ENCODE results near the gene CCDC159. TPM values are rescaled to one million over a fixed set of nuclear protein-coding genes. Genes with fewer than 3 reads are reported as not detected.
"Not testable (repeated sequence)": the region's sequence is repeated elsewhere in the genome, so short reads cannot be mapped to it uniquely, and the experiment has no call there.

CCDC159 gene
- total and polyA plus RNA-seq, 4 donors = 6.3 to 25.2 (median 16.5) TPM

- H3K27ac ChIP-seq (ENCODE audit: low read depth in 1 of 2, low read length in 2 of 2) = no peak overlapping the region
- no peaks in the 10 kb centered on the region for H3K36me3 ChIP-seq (ENCODE audit: control insufficient read depth in 4 of 4, insufficient read depth in 3 of 4, low read depth in 1 of 4, low read length in 3 of 4)
- no peaks in the 10 kb centered on the region for H3K4me1 ChIP-seq (ENCODE audit: control insufficient read depth in 4 of 4, insufficient read depth in 4 of 4, low read length in 3 of 4)
- no peak overlapping the region for H3K9ac ChIP-seq (ENCODE audit: low read depth in 1 of 2, low read length in 2 of 2)
- no peak overlapping the region for H3K4me3 ChIP-seq (ENCODE audit: low read depth in 1 of 3, low read length in 3 of 3)
- no peaks in the 10 kb centered on the region for H3K27me3 ChIP-seq (ENCODE audit: control insufficient read depth in 4 of 4, insufficient read depth in 4 of 4, low read length in 3 of 4)
- no peak for TF ChIP-seq FOXA2 (IDR thresholded peaks at IDR 0.05)
- TF ChIP-seq JUND (IDR thresholded peaks at IDR 0.05) = no peak
- TF ChIP-seq TAF1 (conservative IDR thresholded peaks at IDR 0.05) = no peak
- no peak for TF ChIP-seq FOXA1 (IDR thresholded peaks at IDR 0.05)
- TF ChIP-seq ATF3 (IDR thresholded peaks at IDR 0.05) = no peak
- no peak for TF ChIP-seq MAX (IDR thresholded peaks at IDR 0.05)
- no peak for TF ChIP-seq GABPA (IDR thresholded peaks at IDR 0.05 in 1 of 2, conservative IDR thresholded peaks at IDR 0.05 in 1 of 2)
- no peak for TF ChIP-seq NR2F2 (IDR thresholded peaks at IDR 0.05)
- no peak for TF ChIP-seq EGR1 (IDR thresholded peaks at IDR 0.05; ENCODE audit: low read depth in 2 of 2)
- no peak for TF ChIP-seq REST (IDR thresholded peaks at IDR 0.05)
- no peak for TF ChIP-seq RAD21 (IDR thresholded peaks at IDR 0.05)
- no peak for TF ChIP-seq HNF4G (IDR thresholded peaks at IDR 0.05)
- no peaks in the 10 kb centered on the region for H3K9me3 ChIP-seq (ENCODE audit: control insufficient read depth in 4 of 4, low read length in 3 of 4)
- no peak for DNase-seq (ENCODE audit: low spot score)
- 88% methylated on average over 9 of the region's 9 CpGs for WGBS
Measured at GRCh38 chr19:11306337-11306736, 40.0 kb upstream of the CCDC159 start.

GRCh38 chr19:11320278-11320995, 25.9 kb upstream of the CCDC159 start:
- H3K9me3 ChIP-seq (ENCODE audit: control insufficient read depth in 4 of 4, low read length in 3 of 4); H3K9ac ChIP-seq (ENCODE audit: low read depth in 1 of 2, low read length in 2 of 2); H3K27me3 ChIP-seq (ENCODE audit: control insufficient read depth in 4 of 4, insufficient read depth in 4 of 4, low read length in 3 of 4); H3K27ac ChIP-seq (ENCODE audit: low read depth in 1 of 2, low read length in 2 of 2); H3K36me3 ChIP-seq (ENCODE audit: control insufficient read depth in 4 of 4, insufficient read depth in 3 of 4, low read depth in 1 of 4, low read length in 3 of 4); DNase-seq (ENCODE audit: low spot score); H3K4me3 ChIP-seq (ENCODE audit: low read depth in 1 of 3, low read length in 3 of 3): not testable (repeated sequence)
- H3K4me1 ChIP-seq (ENCODE audit: control insufficient read depth in 4 of 4, insufficient read depth in 4 of 4, low read length in 3 of 4) = peaks cover 6 to 16% (median 12%) of the 10 kb centered on the region in 4 donors
- WGBS = 79% methylated on average over 9 of the region's 9 CpGs

- WGBS = 86% methylated on average over 14 of the region's 14 CpGs
- TF ChIP-seq CTCF (IDR thresholded peaks at IDR 0.05; ENCODE audit: low read depth, low read length, missing input control) = no peak
- H3K4me1 ChIP-seq (ENCODE audit: control insufficient read depth in 4 of 4, insufficient read depth in 4 of 4, low read length in 3 of 4) = peaks cover 6 to 16% (median 12%) of the 10 kb centered on the region in 4 donors
- no peak for DNase-seq (ENCODE audit: low spot score)
- H3K9me3 ChIP-seq (ENCODE audit: control insufficient read depth in 4 of 4, low read length in 3 of 4) = no peaks in the 10 kb centered on the region
- peak overlapping the region in 1 of 2 donors; percentile 37 for H3K27ac ChIP-seq (ENCODE audit: low read depth in 1 of 2, low read length in 2 of 2)
- no peaks in the 10 kb centered on the region for H3K27me3 ChIP-seq (ENCODE audit: control insufficient read depth in 4 of 4, insufficient read depth in 4 of 4, low read length in 3 of 4)
- H3K9ac ChIP-seq (ENCODE audit: low read depth in 1 of 2, low read length in 2 of 2) = no peak overlapping the region
- H3K4me3 ChIP-seq (ENCODE audit: low read depth in 1 of 3, low read length in 3 of 3) = no peak overlapping the region
- no peaks in the 10 kb centered on the region for H3K36me3 ChIP-seq (ENCODE audit: control insufficient read depth in 4 of 4, insufficient read depth in 3 of 4, low read depth in 1 of 4, low read length in 3 of 4)
Measured at GRCh38 chr19:11321191-11322126, 24.9 kb upstream of the CCDC159 start.
